Gastroesophageal sphincter (tissue), 3 donors: ENCODE data around the gene SCN8A.

ENCODE experiments used
- CTCF ChIP-seq, 4 experiments: fragments of 200-600 bp in 2 of 4; fragments of 450-650 bp in 2 of 4; sonication (generic) in 1 of 4; IDR thresholded peaks; one replicate each; pipeline ENCODE4 v1.5.1; 2017 to 2019; ENCODE audit warnings: antibody characterized with exemption in 4 of 4, mild to moderate bottlenecking in 2 of 4, moderate library complexity in 2 of 4
- EP300 ChIP-seq: sonication (generic); formaldehyde crosslinking; IDR thresholded peaks from one replicate; pipeline ENCODE4 v1.6.1; 2017; ENCODE audit warnings: antibody characterized with exemption, mild to moderate bottlenecking
- POLR2A ChIP-seq, 2 donors: fragments of 450-650 bp; IDR thresholded peaks; one replicate each; pipeline ENCODE4 v1.6.1; 2017; ENCODE audit warnings: antibody characterized with exemption in 2 of 2, mild to moderate bottlenecking in 2 of 2, moderate library complexity in 1 of 2
- POLR2AphosphoS5 ChIP-seq: sonication (generic); formaldehyde crosslinking; IDR thresholded peaks from one replicate; pipeline ENCODE4 v1.6.1; 2017; ENCODE audit warnings: antibody characterized with exemption

- TF ChIP-seq CTCF (IDR thresholded peaks at IDR 0.05) (no peak), POLR2A (IDR thresholded peaks at IDR 0.05) (no peak), POLR2AphosphoS5 (no peak), EP300 (no peak)
Observed at GRCh38 chr12:51760231-51760630, 169.2 kb downstream of the SCN8A start.
